Uterus (tissue), 4 donors: ENCODE measurements around the gene GPR158. TPM values are rescaled to one million over a fixed set of nuclear protein-coding genes. Genes with fewer than 3 reads are reported as not detected.

ENCODE experiments used
- DNase-seq, 2 donors: peaks; one replicate each; pipeline ENCODE4 v3.0.0-alpha.2; 2019 to 2020
- H3K27ac ChIP-seq, 2 donors: fragments of 200-600 bp; sonication (generic); 1 replicate in 1 of 2; 2 replicates in 1 of 2; pipeline ENCODE4 v1.5.1; 2016 to 2018
- H3K27me3 ChIP-seq, 2 donors: fragments of 200-600 bp; sonication (generic); one replicate each; pipeline ENCODE4 v1.5.1; 2018 to 2019; ENCODE audit warnings: control low read depth in 1 of 2
- H3K36me3 ChIP-seq, 2 donors: fragments of 200-600 bp; sonication (generic); one replicate each; pipeline ENCODE4 v1.5.1; 2019; ENCODE audit warnings: control low read depth in 1 of 2
- H3K4me1 ChIP-seq, 2 donors: fragments of 200-600 bp; sonication (generic); one replicate each; pipeline ENCODE4 v1.5.1; 2018 to 2019; ENCODE audit warnings: control low read depth in 1 of 2
- H3K4me3 ChIP-seq, 2 donors: fragments of 200-600 bp; sonication (generic); 1 replicate in 1 of 2; 2 replicates in 1 of 2; pipeline ENCODE4 v1.5.1; 2018 to 2019; ENCODE audit warnings: mild to moderate bottlenecking in 1 of 2
- H3K9me3 ChIP-seq, 2 donors: fragments of 200-600 bp; sonication (generic); one replicate each; pipeline ENCODE4 v1.5.1; 2019; ENCODE audit warnings: control low read depth in 1 of 2
- POLR2A ChIP-seq, 2 donors: fragments of 450-650 bp; IDR thresholded peaks; one replicate each; pipeline ENCODE4 v1.6.1; 2016; ENCODE audit warnings: antibody characterized with exemption in 2 of 2, mild to moderate bottlenecking in 1 of 2, moderate library complexity in 1 of 2
- intact Hi-C: fragments of 100-400 bp; cut with DNase I; formaldehyde crosslinking; loops from one replicate; pipeline ENCODE4 v1.15.1; 2023; ENCODE audit warnings: low total_unique reads
- total RNA-seq, 4 donors: library from RNA; depleted of rRNA in 3 of 4; stranded (reverse); fragments of >200 nt in 3 of 4; gene quantifications; one replicate each; pipeline versions ENCODE4 v1.1.0 to v1.2.4, GENCODE V29; 2014 to 2023
- TF ChIP-seq, protein P1 (sequence below), 4 experiments: fragments of 200-600 bp in 2 of 4; fragments of 450-650 bp in 2 of 4; sonication (generic) in 2 of 4; IDR thresholded peaks; one replicate each; pipeline ENCODE4 v1.5.1; 2016 to 2019; ENCODE audit warnings: antibody characterized with exemption in 4 of 4, mild to moderate bottlenecking in 2 of 4, moderate library complexity in 1 of 4
- donor health status: DM: yes; HTN: yes; CAD: no.

GPR158 gene
- total RNA-seq, 4 donors from 2014 or later: 0.07 TPM; not detected in 3

DNA sequence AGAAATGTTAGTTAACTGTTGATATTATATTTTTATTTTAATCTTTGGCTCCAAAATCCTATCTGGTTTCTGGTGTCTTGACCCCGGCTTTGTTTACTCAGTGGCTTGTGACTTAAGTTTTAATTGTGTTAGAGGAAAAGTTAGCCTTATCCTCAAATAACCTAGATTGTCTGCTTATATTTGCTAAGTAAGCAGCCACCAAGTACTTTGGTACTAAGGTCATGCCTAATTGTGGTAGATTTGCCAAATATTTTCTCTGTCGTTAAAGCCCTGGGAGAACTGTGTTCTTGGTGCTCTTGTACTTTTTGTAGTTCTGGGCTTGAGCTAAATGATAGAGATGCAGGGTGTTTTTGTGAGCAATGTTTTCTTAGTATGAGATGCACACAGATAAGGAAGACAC is 34.8 kb downstream of the GPR158 start:
- no peak for DNase-seq
- no peak overlapping the region for H3K4me3 ChIP-seq
- TF ChIP-seq, protein P1, sequence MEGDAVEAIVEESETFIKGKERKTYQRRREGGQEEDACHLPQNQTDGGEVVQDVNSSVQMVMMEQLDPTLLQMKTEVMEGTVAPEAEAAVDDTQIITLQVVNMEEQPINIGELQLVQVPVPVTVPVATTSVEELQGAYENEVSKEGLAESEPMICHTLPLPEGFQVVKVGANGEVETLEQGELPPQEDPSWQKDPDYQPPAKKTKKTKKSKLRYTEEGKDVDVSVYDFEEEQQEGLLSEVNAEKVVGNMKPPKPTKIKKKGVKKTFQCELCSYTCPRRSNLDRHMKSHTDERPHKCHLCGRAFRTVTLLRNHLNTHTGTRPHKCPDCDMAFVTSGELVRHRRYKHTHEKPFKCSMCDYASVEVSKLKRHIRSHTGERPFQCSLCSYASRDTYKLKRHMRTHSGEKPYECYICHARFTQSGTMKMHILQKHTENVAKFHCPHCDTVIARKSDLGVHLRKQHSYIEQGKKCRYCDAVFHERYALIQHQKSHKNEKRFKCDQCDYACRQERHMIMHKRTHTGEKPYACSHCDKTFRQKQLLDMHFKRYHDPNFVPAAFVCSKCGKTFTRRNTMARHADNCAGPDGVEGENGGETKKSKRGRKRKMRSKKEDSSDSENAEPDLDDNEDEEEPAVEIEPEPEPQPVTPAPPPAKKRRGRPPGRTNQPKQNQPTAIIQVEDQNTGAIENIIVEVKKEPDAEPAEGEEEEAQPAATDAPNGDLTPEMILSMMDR (IDR thresholded peaks at IDR 0.05): no peak
- no peak for TF ChIP-seq POLR2A (IDR thresholded peaks at IDR 0.05)
- no peak overlapping the region for H3K27ac ChIP-seq
- H3K36me3 ChIP-seq: no peaks in the 10 kb centered on the region
- no peaks in the 10 kb centered on the region for H3K4me1 ChIP-seq
- H3K27me3 ChIP-seq: no peaks in the 10 kb centered on the region
- H3K9me3 ChIP-seq: no peaks in the 10 kb centered on the region
- intact Hi-C loops: no loop called here

- no peak for TF ChIP-seq POLR2A (IDR thresholded peaks at IDR 0.05)
- TF ChIP-seq, protein P1 (IDR thresholded peaks at IDR 0.05): no peak
- H3K4me3 ChIP-seq: no peak overlapping the region
- no peaks in the 10 kb centered on the region for H3K36me3 ChIP-seq
- no peaks in the 10 kb centered on the region for H3K27me3 ChIP-seq
- DNase-seq: no peak
- H3K9me3 ChIP-seq: no peaks in the 10 kb centered on the region
- intact Hi-C loops: no loop called here
- H3K4me1 ChIP-seq: no peaks in the 10 kb centered on the region
- H3K27ac ChIP-seq: no peak overlapping the region
Measured at GRCh38 chr10:25210265-25210664, 35.5 kb downstream of the GPR158 start.

GRCh38 chr10:25220156-25220555 is 45.4 kb downstream of the GPR158 start:
- Histone ChIP-seq H3K4me3 (no peak overlapping the region), H3K36me3 (no peaks in the 10 kb centered on the region), H3K27me3 (no peaks in the 10 kb centered on the region), H3K9me3 (no peaks in the 10 kb centered on the region), H3K4me1 (no peaks in the 10 kb centered on the region), H3K27ac (no peak overlapping the region)
- no peak for DNase-seq
- TF ChIP-seq POLR2A (IDR thresholded peaks at IDR 0.05): no peak
- TF ChIP-seq, protein P1 (IDR thresholded peaks at IDR 0.05): no peak
- intact Hi-C loops: no loop called here

- Histone ChIP-seq H3K27me3 (no peaks in the 10 kb centered on the region), H3K36me3 (no peaks in the 10 kb centered on the region), H3K4me3 (no peak overlapping the region), H3K9me3 (no peaks in the 10 kb centered on the region), H3K4me1 (no peaks in the 10 kb centered on the region), H3K27ac (no peak overlapping the region)
- intact Hi-C loops: no loop called here
- TF ChIP-seq, protein P1 (IDR thresholded peaks at IDR 0.05): no peak
- no peak for DNase-seq
Measured at GRCh38 chr10:25222085-25222660, 47.4 kb downstream of the GPR158 start.

DNA sequence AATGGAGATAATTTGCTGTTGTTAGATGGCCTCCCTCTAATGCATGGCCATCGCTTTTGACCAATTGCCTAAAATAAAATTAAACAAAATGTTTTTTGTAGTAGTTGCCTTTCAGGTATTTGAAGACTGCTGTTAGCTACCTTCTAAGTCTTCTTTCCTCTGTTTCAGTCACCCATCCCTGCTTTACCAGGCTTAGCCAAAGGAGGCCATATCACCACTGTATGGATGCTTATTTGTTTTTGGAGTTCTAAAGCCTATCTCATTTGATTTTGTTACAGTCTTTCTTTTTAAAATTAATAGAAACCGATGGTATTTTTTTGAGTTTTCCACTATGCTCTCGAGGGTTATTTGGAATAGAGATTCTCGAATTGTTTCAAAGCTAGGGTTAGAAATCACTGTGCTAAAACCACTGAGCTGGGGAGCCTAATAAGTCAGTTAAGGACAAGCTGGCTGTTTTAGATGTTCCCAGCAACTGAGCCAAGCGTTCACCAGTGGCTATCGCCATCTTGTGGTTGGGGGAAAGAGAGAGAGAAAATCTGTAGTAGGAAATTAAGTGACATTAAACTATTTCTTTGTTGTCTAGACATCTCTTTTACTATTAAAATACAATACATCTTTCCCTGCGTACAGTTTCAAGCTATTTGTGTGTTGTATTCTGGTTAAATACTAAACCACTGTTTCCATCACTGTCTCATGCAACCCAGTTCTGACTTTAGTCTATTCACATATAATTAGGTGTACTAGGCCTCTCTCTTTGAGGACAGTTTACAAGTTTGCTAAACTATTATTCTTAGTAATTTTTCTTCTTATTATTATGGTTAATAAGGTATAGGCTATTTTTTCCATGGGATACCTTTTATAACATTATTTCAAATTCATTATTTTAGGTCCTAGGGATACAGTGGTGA is 52.2 kb downstream of the GPR158 start:
- no peak for TF ChIP-seq POLR2A (IDR thresholded peaks at IDR 0.05)
- TF ChIP-seq, protein P1 (IDR thresholded peaks at IDR 0.05): no peak
- DNase-seq: no peak
- no peaks in the 10 kb centered on the region for H3K4me1 ChIP-seq
- intact Hi-C loops: no loop called here
- no peak overlapping the region for H3K4me3 ChIP-seq
- H3K27me3 ChIP-seq: no peaks in the 10 kb centered on the region
- no peak overlapping the region for H3K27ac ChIP-seq
- H3K36me3 ChIP-seq: no peaks in the 10 kb centered on the region
- no peaks in the 10 kb centered on the region for H3K9me3 ChIP-seq
